Kidney epithelial cell (primary cell): Measurements from ENCODE around the gene SPAG16. TPM values are rescaled to one million over a fixed set of nuclear protein-coding genes. Genes with fewer than 3 reads are reported as not detected.

ENCODE experiments used
- DNase-seq: peaks from one replicate; pipeline ENCODE4 v3.0.0-alpha.2; 2010; ENCODE audit warnings: low read depth
- H3K27me3 ChIP-seq: 2 replicates; pipeline ENCODE4 v1.6.0; 2011; ENCODE audit warnings: low read length; ENCODE audit not compliant: control insufficient read depth, insufficient read depth
- H3K36me3 ChIP-seq: 2 replicates; pipeline ENCODE4 v1.5.1; 2011; ENCODE audit warnings: low read length; ENCODE audit not compliant: control insufficient read depth, insufficient read depth
- H3K4me3 ChIP-seq: 2 replicates; pipeline ENCODE4 v1.5.1; 2011; ENCODE audit warnings: low read depth, mild to moderate bottlenecking, control low read depth, low read length
- CTCF ChIP-seq: IDR thresholded peaks from 2 replicates; pipeline ENCODE4 v1.5.1; 2011; ENCODE audit warnings: mild to moderate bottlenecking, moderate library complexity, low read length, control low read depth, inconsistent platforms; ENCODE audit not compliant: insufficient read depth, poor library complexity, severe bottlenecking
- total RNA-seq: library from RNA; depleted of rRNA; stranded (reverse); fragments of >200 nt; gene quantifications from 2 replicates; pipeline ENCODE4 v1.2.3, GENCODE V29; 2015

SPAG16 gene
- total RNA-seq = 13.7 and 16.1 TPM in 2 replicates

DNA sequence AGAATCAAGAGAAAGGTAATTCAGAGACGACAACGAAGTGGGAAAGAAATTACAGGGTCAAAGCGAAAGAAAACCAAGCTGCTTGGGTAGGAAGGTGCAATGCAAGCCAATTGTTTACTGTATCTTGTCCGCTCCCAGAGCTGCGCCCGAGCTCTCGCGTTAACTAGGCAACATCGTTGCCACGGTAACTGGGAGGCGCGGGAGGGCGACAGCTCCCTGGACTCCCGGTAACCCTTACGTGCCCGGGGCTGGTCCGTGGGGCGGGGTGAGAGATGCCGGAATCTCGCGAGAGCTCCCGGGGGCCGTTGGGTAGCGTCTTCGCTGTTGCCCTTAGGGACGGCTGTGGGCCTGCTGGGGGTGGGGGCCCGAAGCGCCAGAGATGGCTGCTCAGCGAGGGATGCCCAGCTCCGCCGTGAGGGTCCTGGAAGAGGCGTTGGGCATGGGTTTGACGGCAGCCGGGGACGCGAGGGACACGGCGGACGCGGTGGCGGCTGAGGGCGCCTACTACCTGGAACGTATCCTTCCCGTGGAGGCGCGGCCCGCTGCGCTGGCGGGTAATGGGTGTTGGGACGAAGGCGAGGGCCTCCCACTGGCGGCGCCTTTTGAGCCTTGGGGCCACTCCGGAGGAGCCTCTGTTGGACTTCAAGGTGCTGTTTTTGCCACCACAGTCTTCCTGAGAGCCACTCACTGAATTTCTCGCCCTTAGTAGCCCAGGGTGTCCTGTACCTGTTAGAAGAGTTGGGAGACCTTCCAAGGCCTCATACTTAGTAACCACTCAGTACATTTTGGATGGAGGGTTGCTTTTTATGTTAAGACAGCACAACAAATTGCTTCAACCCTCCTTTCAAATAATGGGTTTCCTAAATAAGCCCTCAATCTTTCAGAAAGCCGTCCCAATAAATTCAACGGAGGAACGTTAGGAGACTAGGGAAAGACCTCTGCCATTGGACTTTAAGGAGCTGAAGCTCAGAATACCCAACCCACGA is at the start of gene SPAG16:
SPAG16 (plus strand) TSS at position 360 of the 986 bp plus-strand sequence.
- peak; percentile 92 for DNase-seq
- Histone ChIP-seq H3K27me3 (no peaks in the 10 kb centered on the region), H3K36me3 (no peaks in the 10 kb centered on the region), H3K4me3 (peak within 1 kb of the TSS; percentile 91)
- TF ChIP-seq CTCF = peak; percentile 2

DNA sequence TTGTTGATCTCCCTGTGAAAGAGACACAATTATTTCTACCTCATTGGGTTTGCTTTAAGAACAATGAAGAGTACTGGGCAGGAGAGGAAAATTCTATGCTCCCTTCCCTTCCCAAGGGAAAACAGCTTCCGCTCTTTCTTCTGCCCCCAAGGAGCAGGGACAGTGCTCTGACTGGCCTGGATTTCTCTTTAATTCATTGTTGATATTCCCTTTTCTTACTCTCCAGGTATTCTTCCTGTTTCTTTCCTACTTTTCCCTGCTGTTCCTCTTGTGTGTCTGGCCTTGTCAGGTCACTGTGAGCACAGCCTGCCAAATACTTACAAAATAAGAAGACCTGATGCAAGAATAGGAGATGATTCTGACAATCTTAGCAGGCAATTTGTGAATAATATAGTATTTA is 49.6 kb upstream of the SPAG16 start:
- TF ChIP-seq CTCF = no peak
- Histone ChIP-seq H3K27me3 (no peaks in the 10 kb centered on the region), H3K4me3 (no peak overlapping the region), H3K36me3 (no peaks in the 10 kb centered on the region)
- no peak for DNase-seq

DNA sequence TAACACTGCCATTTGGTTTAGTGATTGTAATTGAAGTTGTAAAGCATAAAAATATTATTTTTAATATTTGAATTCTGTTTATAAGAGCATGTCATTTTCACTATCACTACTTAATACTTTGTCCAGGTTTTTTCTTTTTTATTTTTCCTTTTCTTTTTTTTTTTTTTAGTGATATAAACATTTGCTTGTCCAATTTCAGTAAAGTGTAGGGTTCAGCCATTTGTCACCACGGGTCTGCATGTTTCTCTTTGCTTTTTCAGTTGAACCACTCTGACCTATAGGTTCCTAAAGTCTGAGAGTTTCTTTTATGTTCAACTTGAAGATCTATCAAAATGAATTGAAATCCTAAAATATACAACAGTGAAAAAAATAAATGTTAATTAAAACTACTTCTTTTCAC is 48.5 kb upstream of the SPAG16 start:
- TF ChIP-seq CTCF = no peak
- H3K36me3 ChIP-seq = no peaks in the 10 kb centered on the region

DNA sequence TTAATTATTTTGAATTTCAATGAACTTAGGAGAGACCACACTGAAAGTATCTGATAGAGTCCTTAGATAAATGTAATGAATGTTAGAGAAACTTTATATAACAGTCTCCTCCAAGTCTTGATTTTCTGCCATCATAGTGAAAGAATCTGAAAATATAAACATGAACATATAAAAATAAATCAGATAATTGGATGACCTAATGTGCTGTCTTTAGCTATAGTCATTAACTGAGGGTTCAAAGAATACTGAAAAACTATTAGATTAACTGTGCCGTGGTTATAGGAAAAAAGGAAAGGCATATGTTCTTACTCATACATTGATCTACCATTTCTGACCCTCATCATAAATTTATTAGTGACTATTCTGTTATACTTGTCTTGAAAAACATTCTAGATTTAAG is 47.0 kb upstream of the SPAG16 start:
- no peak overlapping the region for H3K4me3 ChIP-seq
- H3K36me3 ChIP-seq = no peaks in the 10 kb centered on the region
- no peaks in the 10 kb centered on the region for H3K27me3 ChIP-seq
- DNase-seq = no peak
- TF ChIP-seq CTCF = no peak

More for the DNA sequence above, 48.5 kb upstream of the SPAG16 start:
- DNase-seq = no peak
- Histone ChIP-seq H3K27me3 (no peaks in the 10 kb centered on the region), H3K4me3 (no peak overlapping the region)

GRCh38 chr2:213237787-213238186 is 46.5 kb upstream of the SPAG16 start:
- no peak for DNase-seq
- no peak for TF ChIP-seq CTCF
- H3K4me3 ChIP-seq = no peak overlapping the region
- H3K36me3 ChIP-seq = no peaks in the 10 kb centered on the region
- H3K27me3 ChIP-seq = no peaks in the 10 kb centered on the region
